GM13977 (cell line): Measurements from ENCODE around the gene PCDHGB1.
A peak's percentile ranks its signal among the peaks of the same experiment; 100 is the strongest.
"Not testable (repeated sequence)": the region's sequence is repeated elsewhere in the genome, so short reads cannot be mapped to it uniquely, and the experiment has no call there.

ENCODE experiments used
- DNase-seq: peaks from one replicate; pipeline ENCODE4 v3.0.0; 2012; ENCODE audit warnings: low spot score
- CTCF ChIP-seq: IDR thresholded peaks from 2 replicates; pipeline ENCODE4 v1.5.1; 2012; ENCODE audit warnings: mild to moderate bottlenecking, control low read depth; ENCODE audit not compliant: insufficient read depth; ENCODE audit errors: extremely low read depth, missing control alignments
- in situ Hi-C: fragments of 300-500 bp; cut with MboI; formaldehyde crosslinking; loops from one replicate; pipeline ENCODE4 v1.12.0; 2022; ENCODE audit warnings: low sequenced_read_pairs, low pct_unique_long_range_greater_than_20kb, mixed read lengths, inconsistent platforms; ENCODE audit not compliant: unreplicated experiment

PCDHGB1 gene

GRCh38 chr5:141338538-141339306 lies 11.2 kb upstream of the PCDHGB1 start, which contains the start of gene PCDHGA2:
TSS of gene PCDHGA2 (plus strand) at chr5:141338760.
- in situ Hi-C loops: no loop called here
- TF ChIP-seq CTCF: peak; percentile 51
- DNase-seq: no peak

- in situ Hi-C loops, DNase-seq: not testable (repeated sequence)
Observed at GRCh38 chr5:141340781-141341354, 9.0 kb upstream of the PCDHGB1 start.

- in situ Hi-C loops: no loop called here
- no peak for DNase-seq
- no peak for TF ChIP-seq CTCF
Observed at GRCh38 chr5:141342773-141343172, 7.1 kb upstream of the PCDHGB1 start.

- peak; percentile 35 for TF ChIP-seq CTCF
- no peak for DNase-seq
Observed at GRCh38 chr5:141343242-141343952, 6.5 kb upstream of the PCDHGB1 start, which contains the start of gene PCDHGA3. TSS of gene PCDHGA3 (plus strand) at chr5:141343829. CDS start at chr5:141344034, 205 bp downstream.

GRCh38 chr5:141343953-141344463 lies 5.9 kb upstream of the PCDHGB1 start:
- in situ Hi-C loops: no loop called here
- no peak for DNase-seq
- no peak for TF ChIP-seq CTCF

More at GRCh38 chr5:141343242-141343952, 6.5 kb upstream of the PCDHGB1 start, which contains the start of gene PCDHGA3:
- in situ Hi-C loops: no loop called here

- in situ Hi-C loops: no loop called here
- TF ChIP-seq CTCF: no peak
Observed at GRCh38 chr5:141345327-141345726, 4.6 kb upstream of the PCDHGB1 start.

GRCh38 chr5:141346017-141346416 lies 3.9 kb upstream of the PCDHGB1 start:
- in situ Hi-C loops, DNase-seq: not testable (repeated sequence)

More at GRCh38 chr5:141345327-141345726, 4.6 kb upstream of the PCDHGB1 start:
- DNase-seq: no peak
